OCI-LY1 (cell line): Measurements from ENCODE around the gene PTPRR.

Source experiments
- H2AFZ ChIP-seq: fragments of 200-600 bp; sonication (generic), shearing (Covaris generic); 2 replicates; pipeline ENCODE4 v1.6.0; 2014; ENCODE audit warnings: antibody characterized with exemption, mild to moderate bottlenecking, low read length
- H3F3A ChIP-seq: fragments of 200-600 bp; sonication (generic), shearing (Covaris generic); 2 replicates; pipeline ENCODE4 v1.6.0; 2014; ENCODE audit warnings: mild to moderate bottlenecking, antibody characterized with exemption, low read length, moderate library complexity; ENCODE audit not compliant: insufficient read depth
- H3K27ac ChIP-seq: fragments of 200-600 bp; sonication (generic); 2 replicates; pipeline ENCODE4 v1.5.1; 2014; ENCODE audit warnings: low read length, mixed run types, mild to moderate bottlenecking, low read depth; ENCODE audit not compliant: poor library complexity, severe bottlenecking
- H3K27me3 ChIP-seq: fragments of 200-600 bp; sonication (generic); 2 replicates; pipeline ENCODE4 v1.6.0; 2014; ENCODE audit warnings: antibody characterized with exemption, mild to moderate bottlenecking, low read length, moderate library complexity; ENCODE audit not compliant: insufficient read depth
- H3K36me3 ChIP-seq: fragments of 200-600 bp; sonication (generic); 2 replicates; pipeline ENCODE4 v1.6.1; 2014; ENCODE audit warnings: mild to moderate bottlenecking, antibody characterized with exemption, low read length, moderate library complexity, mixed read lengths; ENCODE audit not compliant: insufficient read depth
- H3K4me1 ChIP-seq: fragments of 200-600 bp; sonication (generic); 2 replicates; pipeline ENCODE4 v1.5.1; 2014; ENCODE audit warnings: mild to moderate bottlenecking, low read length, moderate library complexity; ENCODE audit not compliant: insufficient read depth, severe bottlenecking
- H3K4me2 ChIP-seq: fragments of 200-600 bp; sonication (generic), shearing (Covaris generic); 2 replicates; pipeline ENCODE4 v1.6.1; 2014; ENCODE audit warnings: low read length
- H3K4me3 ChIP-seq: fragments of 200-600 bp; sonication (generic); 2 replicates; pipeline ENCODE4 v1.5.1; 2014; ENCODE audit warnings: low read length, low read depth, mild to moderate bottlenecking, mixed read lengths; ENCODE audit not compliant: poor library complexity, severe bottlenecking
- H3K79me2 ChIP-seq: fragments of 200-600 bp; shearing (Covaris generic); 2 replicates; pipeline ENCODE4 v1.6.1; 2016; ENCODE audit warnings: mixed run types, low read length, mixed read lengths; ENCODE audit not compliant: insufficient read depth
- H3K9ac ChIP-seq: fragments of 200-600 bp; sonication (generic), shearing (Covaris generic); 2 replicates; pipeline ENCODE4 v1.6.1; 2014; ENCODE audit warnings: mild to moderate bottlenecking, low read length, mixed read lengths
- H3K9me2 ChIP-seq: fragments of 200-600 bp; sonication (generic), shearing (Covaris generic); 2 replicates; pipeline ENCODE4 v1.6.1; 2014; ENCODE audit warnings: low read depth, mild to moderate bottlenecking, low read length, mixed read lengths
- H3K9me3 ChIP-seq: fragments of 200-600 bp; shearing (Covaris generic); 2 replicates; pipeline ENCODE4 v1.6.1; 2014; ENCODE audit warnings: low read length, mixed read lengths
- H4K20me1 ChIP-seq: fragments of 200-600 bp; sonication (generic), shearing (Covaris generic); 2 replicates; pipeline ENCODE4 v1.6.0; 2016; ENCODE audit warnings: mild to moderate bottlenecking, low read length; ENCODE audit not compliant: insufficient read depth
- CTCF ChIP-seq: fragments of 200-600 bp; sonication (generic), shearing (Covaris generic); IDR thresholded peaks from 2 replicates; pipeline ENCODE4 v1.5.1; 2017; ENCODE audit warnings: mild to moderate bottlenecking, antibody characterized with exemption, low read length, moderate library complexity, mixed read lengths
- EZH2 ChIP-seq: fragments of 200-600 bp; sonication (generic), shearing (Covaris generic); IDR thresholded peaks from 2 replicates; pipeline ENCODE4 v1.8.0; 2017; ENCODE audit warnings: borderline replicate concordance, mixed run types, mild to moderate bottlenecking, antibody characterized with exemption, low read length, moderate library complexity, mixed read lengths

PTPRR gene

GRCh38 chr12:70640901-70641300 lies 279.6 kb downstream of the PTPRR start:
- H3K27me3 ChIP-seq = no peaks in the 10 kb centered on the region
- no peak overlapping the region for H3K4me3 ChIP-seq
- H3K79me2 ChIP-seq = no peaks in the 10 kb centered on the region
- H3K27ac ChIP-seq = no peak overlapping the region
- no peaks in the 10 kb centered on the region for H3K9me2 ChIP-seq
- no peak for TF ChIP-seq CTCF
- TF ChIP-seq EZH2 = no peak
- H4K20me1 ChIP-seq = no peaks in the 10 kb centered on the region
- no peaks in the 10 kb centered on the region for H3K36me3 ChIP-seq
- H3K9ac ChIP-seq = no peak overlapping the region
- H3K9me3 ChIP-seq = no peaks in the 10 kb centered on the region
- no peak overlapping the region for H2AFZ ChIP-seq
- H3F3A ChIP-seq = no peaks in the 10 kb centered on the region
- H3K4me2 ChIP-seq = no peak overlapping the region
- no peaks in the 10 kb centered on the region for H3K4me1 ChIP-seq

DNA sequence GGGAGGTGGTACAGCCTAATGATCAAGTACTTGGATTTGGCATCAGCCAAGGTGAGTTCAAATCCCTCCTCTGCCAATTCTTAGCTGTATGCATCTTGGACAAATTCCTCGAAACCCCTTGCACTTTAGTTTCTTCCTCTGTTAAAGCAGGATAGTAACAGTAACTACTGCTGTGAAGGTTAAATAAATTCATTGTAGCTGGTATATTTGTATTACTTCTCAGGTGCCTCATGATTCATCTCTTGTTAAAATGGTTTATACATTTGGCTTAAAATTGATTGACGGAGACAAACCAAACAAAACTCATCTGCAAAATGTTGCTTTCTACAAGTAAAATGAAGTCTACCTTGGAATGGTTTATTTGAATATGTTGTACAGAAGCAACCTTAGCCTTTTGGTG lies 281.0 kb downstream of the PTPRR start:
- H2AFZ ChIP-seq = no peak overlapping the region
- no peaks in the 10 kb centered on the region for H3K27me3 ChIP-seq
- H3K27ac ChIP-seq = no peak overlapping the region
- no peaks in the 10 kb centered on the region for H3K4me1 ChIP-seq
- H3K79me2 ChIP-seq = no peaks in the 10 kb centered on the region
- H3K9me2 ChIP-seq = no peaks in the 10 kb centered on the region
- TF ChIP-seq EZH2 = no peak
- no peak for TF ChIP-seq CTCF
- no peaks in the 10 kb centered on the region for H3K9me3 ChIP-seq
- no peaks in the 10 kb centered on the region for H3F3A ChIP-seq
- H4K20me1 ChIP-seq = no peaks in the 10 kb centered on the region
- H3K4me3 ChIP-seq = no peak overlapping the region
- H3K4me2 ChIP-seq = no peak overlapping the region
- no peak overlapping the region for H3K9ac ChIP-seq
- H3K36me3 ChIP-seq = no peaks in the 10 kb centered on the region

DNA sequence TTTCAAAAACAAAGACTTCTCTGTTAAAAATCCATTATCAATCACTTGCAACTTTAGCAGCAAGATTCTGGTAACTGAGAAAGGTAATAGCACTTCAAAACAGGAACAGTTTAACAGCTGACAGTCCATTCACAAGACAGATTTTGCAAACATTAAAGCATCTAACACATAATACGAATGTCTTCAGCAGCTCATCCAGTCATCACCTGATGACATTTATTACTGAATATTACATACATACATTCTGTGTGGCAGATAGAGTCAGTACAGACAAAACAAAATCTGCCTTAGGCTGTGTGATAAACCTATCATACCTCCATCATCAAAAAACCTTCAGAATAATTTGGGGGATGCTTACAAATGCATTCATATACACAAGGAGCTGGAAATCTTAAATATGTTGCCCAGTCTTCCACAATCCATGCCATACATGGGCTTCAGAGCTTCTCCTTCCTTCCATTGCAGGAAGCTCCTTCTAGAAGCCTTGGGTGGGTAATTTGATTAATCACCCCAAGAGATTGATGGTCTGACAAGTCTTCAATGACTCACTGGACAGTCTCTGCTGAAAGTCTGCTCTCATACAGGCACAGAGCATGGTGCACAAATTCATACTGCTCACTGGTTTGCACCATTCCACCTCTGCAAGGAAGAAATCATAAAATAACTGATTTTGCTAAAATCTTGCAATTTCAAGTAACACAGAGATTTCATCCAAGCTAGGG lies 281.7 kb downstream of the PTPRR start:
- Histone ChIP-seq H3K79me2 (no peaks in the 10 kb centered on the region), H2AFZ (no peak overlapping the region), H3K27ac (no peak overlapping the region), H3K9ac (no peak overlapping the region), H4K20me1 (no peaks in the 10 kb centered on the region), H3K4me3 (no peak overlapping the region), H3K27me3 (no peaks in the 10 kb centered on the region), H3K4me2 (no peak overlapping the region), H3F3A (no peaks in the 10 kb centered on the region), H3K36me3 (no peaks in the 10 kb centered on the region), H3K4me1 (no peaks in the 10 kb centered on the region), H3K9me3 (no peaks in the 10 kb centered on the region), H3K9me2 (no peaks in the 10 kb centered on the region)
- TF ChIP-seq EZH2 (no peak), CTCF (no peak)
